Hepatocyte (in vitro differentiated cells): ENCODE measurements around the gene CDC34. TPM values are rescaled to one million over a fixed set of nuclear protein-coding genes. Genes with fewer than 3 reads are reported as not detected.

ENCODE experiments used
- DNase-seq: peaks from one replicate; pipeline ENCODE4 v3.0.0-alpha.2; 2016; ENCODE audit warnings: low spot score
- H2AFZ ChIP-seq: fragments of 200-600 bp; sonication (generic); 2 replicates; pipeline ENCODE4 v1.6.0; 2016; ENCODE audit warnings: antibody characterized with exemption, mild to moderate bottlenecking
- H3K27ac ChIP-seq: fragments of 200-600 bp; sonication (generic); 2 replicates; pipeline ENCODE4 v1.5.1; 2016; ENCODE audit warnings: mild to moderate bottlenecking
- H3K27me3 ChIP-seq: fragments of 200-600 bp; sonication (generic); 2 replicates; pipeline ENCODE4 v1.6.1; 2016
- H3K36me3 ChIP-seq: fragments of 200-600 bp; sonication (generic); replicated peaks from 2 replicates; pipeline ENCODE4 v1.5.1; 2016; ENCODE audit warnings: low read depth; ENCODE audit not compliant: insufficient read depth
- H3K4me1 ChIP-seq: fragments of 200-600 bp; sonication (generic); 2 replicates; pipeline ENCODE4 v1.5.1; 2016; ENCODE audit warnings: mild to moderate bottlenecking, moderate library complexity; ENCODE audit not compliant: insufficient read depth
- H3K4me2 ChIP-seq: fragments of 200-600 bp; sonication (generic); 2 replicates; pipeline ENCODE4 v1.6.0; 2016
- H3K4me3 ChIP-seq: fragments of 200-600 bp; sonication (generic); 2 replicates; pipeline ENCODE4 v1.5.1; 2016; ENCODE audit warnings: mild to moderate bottlenecking
- H3K79me2 ChIP-seq: fragments of 200-600 bp; sonication (generic); 2 replicates; pipeline ENCODE4 v1.6.0; 2017; ENCODE audit warnings: mild to moderate bottlenecking
- H3K9me2 ChIP-seq: fragments of 200-600 bp; sonication (generic); replicated peaks from 2 replicates; pipeline ENCODE4 v1.6.0; 2017; ENCODE audit warnings: mild to moderate bottlenecking; ENCODE audit not compliant: insufficient read depth
- H3K9me3 ChIP-seq: fragments of 200-600 bp; sonication (generic); 2 replicates; pipeline ENCODE4 v1.5.1; 2016; ENCODE audit warnings: low read depth, mild to moderate bottlenecking
- H4K20me1 ChIP-seq: fragments of 200-600 bp; sonication (generic); 2 replicates; pipeline ENCODE4 v1.6.0; 2016; ENCODE audit warnings: mild to moderate bottlenecking; ENCODE audit not compliant: insufficient read depth, poor library complexity, severe bottlenecking
- EZH2 ChIP-seq: fragments of 200-600 bp; sonication (generic); IDR thresholded peaks from 2 replicates; pipeline ENCODE4 v1.6.1; 2016; ENCODE audit warnings: antibody characterized with exemption, mild to moderate bottlenecking, borderline replicate concordance
- EZH2phosphoT487 ChIP-seq: fragments of 200-600 bp; sonication (generic); IDR thresholded peaks from one replicate; pipeline ENCODE4 v1.6.1; 2018; ENCODE audit warnings: antibody characterized with exemption, mild to moderate bottlenecking, low read depth, moderate library complexity; ENCODE audit not compliant: unreplicated experiment, severe bottlenecking
- WGBS: methylation state at CpG from one replicate; pipeline ENCODE4 v1.1.6; 2016; ENCODE audit warnings: low lambda C conversion rate; ENCODE audit errors: missing lambda C conversion rate; 5-methylcytosine and 5-hydroxymethylcytosine counted together
- polyA plus RNA-seq: library from polyadenylated mRNA; unstranded; fragments of >200 nt; fragmentation: Nextera tagmentation; extraction: Ambion mirVana; gene quantifications from 2 replicates; pipeline ENCODE4 v1.2.1, GENCODE V29; 2016
- total RNA-seq: library from RNA; depleted of rRNA; stranded (reverse); fragments of >200 nt; gene quantifications from 2 replicates; pipeline ENCODE4 v1.2.3, GENCODE V29; 2014
- TF ChIP-seq, protein P1 (sequence below): fragments of 200-600 bp; sonication (generic); IDR thresholded peaks from 2 replicates; pipeline ENCODE4 v1.5.1; 2016; ENCODE audit warnings: antibody characterized with exemption, mild to moderate bottlenecking; ENCODE audit not compliant: poor library complexity

CDC34 gene
- total and polyA plus RNA-seq, 2 experiments from 2014 or later, result 105 to 196 TPM

GRCh38 chr19:510606-511100 is 20.9 kb upstream of the CDC34 start:
- peak overlapping the region; percentile 6 for H2AFZ ChIP-seq
- no peaks in the 10 kb centered on the region for H3K36me3 ChIP-seq
- H3K4me1 ChIP-seq, result peaks cover 32% of the 10 kb centered on the region
- TF ChIP-seq, protein P1, sequence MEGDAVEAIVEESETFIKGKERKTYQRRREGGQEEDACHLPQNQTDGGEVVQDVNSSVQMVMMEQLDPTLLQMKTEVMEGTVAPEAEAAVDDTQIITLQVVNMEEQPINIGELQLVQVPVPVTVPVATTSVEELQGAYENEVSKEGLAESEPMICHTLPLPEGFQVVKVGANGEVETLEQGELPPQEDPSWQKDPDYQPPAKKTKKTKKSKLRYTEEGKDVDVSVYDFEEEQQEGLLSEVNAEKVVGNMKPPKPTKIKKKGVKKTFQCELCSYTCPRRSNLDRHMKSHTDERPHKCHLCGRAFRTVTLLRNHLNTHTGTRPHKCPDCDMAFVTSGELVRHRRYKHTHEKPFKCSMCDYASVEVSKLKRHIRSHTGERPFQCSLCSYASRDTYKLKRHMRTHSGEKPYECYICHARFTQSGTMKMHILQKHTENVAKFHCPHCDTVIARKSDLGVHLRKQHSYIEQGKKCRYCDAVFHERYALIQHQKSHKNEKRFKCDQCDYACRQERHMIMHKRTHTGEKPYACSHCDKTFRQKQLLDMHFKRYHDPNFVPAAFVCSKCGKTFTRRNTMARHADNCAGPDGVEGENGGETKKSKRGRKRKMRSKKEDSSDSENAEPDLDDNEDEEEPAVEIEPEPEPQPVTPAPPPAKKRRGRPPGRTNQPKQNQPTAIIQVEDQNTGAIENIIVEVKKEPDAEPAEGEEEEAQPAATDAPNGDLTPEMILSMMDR, result peak; percentile 99
- no peak for TF ChIP-seq EZH2phosphoT487
- peak overlapping the region; percentile 94 for H3K27ac ChIP-seq
- peak; percentile 95 for DNase-seq
- no peaks in the 10 kb centered on the region for H3K9me3 ChIP-seq
- WGBS, result 11% methylated on average over 21 of the region's 21 CpGs
- peak overlapping the region; percentile 67 for H3K4me2 ChIP-seq
- no peak overlapping the region for H3K4me3 ChIP-seq
- H3K27me3 ChIP-seq, result no peaks in the 10 kb centered on the region
- H3K79me2 ChIP-seq, result peaks cover 33% of the 10 kb centered on the region
- H4K20me1 ChIP-seq, result no peaks in the 10 kb centered on the region
- H3K9me2 ChIP-seq, result no peaks in the 10 kb centered on the region

GRCh38 chr19:511101-511851 is 20.3 kb upstream of the CDC34 start:
- whole genome bisulfite sequencing, result 38% methylated on average over 30 of the region's 30 CpGs
- H2AFZ ChIP-seq, result peak overlapping the region; percentile 6
- no peaks in the 10 kb centered on the region for H3K27me3 ChIP-seq
- peak; percentile 74 for DNase-seq
- no peak for TF ChIP-seq EZH2
- TF ChIP-seq, protein P1, result no peak
- no peak for TF ChIP-seq EZH2phosphoT487
- peak overlapping the region; percentile 94 for H3K27ac ChIP-seq
- H3K36me3 ChIP-seq, result no peaks in the 10 kb centered on the region
- H3K4me2 ChIP-seq, result peak overlapping the region; percentile 67
- H3K4me3 ChIP-seq, result no peak overlapping the region
- H3K4me1 ChIP-seq, result peaks cover 34% of the 10 kb centered on the region
- no peaks in the 10 kb centered on the region for H4K20me1 ChIP-seq
- H3K9me3 ChIP-seq, result no peaks in the 10 kb centered on the region
- H3K9me2 ChIP-seq, result no peaks in the 10 kb centered on the region
- H3K79me2 ChIP-seq, result peaks cover 33% of the 10 kb centered on the region

DNA sequence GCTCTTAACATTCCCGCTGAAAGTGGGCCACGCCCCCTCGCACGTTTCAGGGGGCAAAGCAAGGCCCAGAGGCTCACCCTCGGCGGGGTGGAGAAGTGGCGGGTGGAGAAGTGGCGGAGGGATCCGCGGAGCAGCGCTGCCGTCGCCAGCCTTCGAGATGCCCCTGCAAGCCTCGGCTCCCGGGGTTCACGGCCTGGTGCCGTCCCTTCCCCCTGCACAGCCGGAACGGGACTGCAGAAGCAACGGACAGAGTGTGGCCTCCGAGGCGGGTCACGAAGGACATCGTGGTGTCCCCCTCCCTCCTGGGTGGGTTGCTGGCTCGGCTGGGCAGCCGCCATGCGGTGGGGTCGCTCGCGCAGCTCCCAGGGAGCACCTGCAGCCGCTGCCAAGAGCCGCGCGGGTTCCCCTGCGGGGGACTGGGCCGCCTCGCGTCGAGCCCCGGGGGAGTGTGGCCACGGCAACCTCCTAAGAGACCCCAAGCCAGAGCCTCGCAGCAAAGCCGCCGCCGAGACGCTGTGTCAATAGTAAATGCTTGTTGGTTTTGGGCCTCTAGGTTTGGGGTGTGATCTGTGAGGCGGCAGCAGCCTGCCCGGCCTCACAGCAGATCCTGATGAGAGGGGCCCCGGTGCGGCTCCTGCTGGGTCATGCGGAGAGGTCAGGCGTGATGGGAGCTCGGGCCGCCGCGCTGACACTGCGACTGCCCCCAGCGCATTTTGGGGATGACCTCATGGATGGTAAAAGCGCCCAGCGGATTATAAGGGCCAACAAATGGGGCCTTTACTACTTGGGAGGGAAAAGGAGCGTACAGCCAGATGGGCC is 18.8 kb upstream of the CDC34 start:
- Histone ChIP-seq H3K4me2 (no peak overlapping the region), H2AFZ (no peak overlapping the region), H3K4me3 (no peak overlapping the region), H3K36me3 (no peaks in the 10 kb centered on the region), H3K27ac (peak overlapping the region; percentile 94), H3K9me3 (no peaks in the 10 kb centered on the region), H3K79me2 (peaks cover 33% of the 10 kb centered on the region), H3K27me3 (no peaks in the 10 kb centered on the region), H4K20me1 (no peaks in the 10 kb centered on the region), H3K4me1 (peaks cover 38% of the 10 kb centered on the region), H3K9me2 (no peaks in the 10 kb centered on the region)
- TF ChIP-seq, protein P1, result no peak
- TF ChIP-seq EZH2phosphoT487 (no peak), EZH2 (no peak)
- 83% methylated on average over 56 of the region's 62 CpGs for WGBS
- no peak for DNase-seq
